HG02588 (cell line): ENCODE data around the gene SHISA2.
"Not testable (repeated sequence)": the region's sequence is repeated elsewhere in the genome, so short reads cannot be mapped to it uniquely, and the experiment has no call there.

Source experiments
- ATAC-seq: cut with Tn5 transposase; IDR thresholded peaks from one replicate; pipeline ENCODE4 v1.9.1; 2021; ENCODE audit warnings: mild to moderate bottlenecking, moderate library complexity; ENCODE audit not compliant: unreplicated experiment

SHISA2 gene

GRCh38 chr13:26051657-26052311 is at the start of gene SHISA2:
TSS of gene SHISA2 (minus strand) at chr13:26052016. CDS start at chr13:26050975, 1,041 bp downstream.
- peak; percentile 72 for ATAC-seq

GRCh38 chr13:26095846-26096610 is 44.2 kb upstream of the SHISA2 start:
- ATAC-seq, result no peak

DNA sequence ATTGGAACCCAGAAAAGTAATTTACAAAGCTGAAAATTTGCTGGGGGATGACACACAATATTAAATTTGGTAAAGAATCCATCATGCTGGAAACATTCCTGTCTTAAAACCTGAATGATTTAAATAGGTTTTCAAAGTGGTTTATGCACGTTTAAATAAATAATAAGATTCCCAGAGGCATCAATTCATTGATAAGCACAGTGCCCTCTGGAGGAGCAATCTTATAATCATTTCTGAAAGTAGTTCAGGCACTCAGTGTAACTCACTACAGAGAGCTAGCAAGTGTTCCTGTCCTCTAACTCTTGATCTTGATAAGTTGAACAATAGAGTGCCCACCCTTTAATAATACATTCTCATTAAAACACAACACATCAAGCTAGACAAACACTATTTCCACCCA is 43.5 kb upstream of the SHISA2 start:
- no peak for ATAC-seq

DNA sequence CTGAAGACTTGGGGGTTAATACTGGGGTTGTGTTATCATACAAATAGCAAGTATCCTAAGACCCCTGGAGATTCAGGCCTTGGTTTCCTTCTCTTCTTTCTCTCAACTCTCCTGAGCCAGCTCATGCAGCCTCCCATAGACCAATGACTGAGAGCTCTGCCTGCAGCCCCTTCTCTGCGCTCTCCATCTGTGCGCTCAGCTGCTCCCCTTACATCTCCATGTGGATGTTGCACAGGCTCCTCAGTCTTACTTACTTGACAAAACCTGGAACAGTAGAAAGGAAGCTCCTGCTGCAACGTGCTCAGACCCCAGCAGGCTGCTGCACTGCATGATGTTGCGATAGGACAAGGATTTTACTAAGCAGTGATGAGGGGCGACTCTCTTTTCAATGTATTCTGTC is 25.0 kb upstream of the SHISA2 start:
- ATAC-seq, result not testable (repeated sequence)

DNA sequence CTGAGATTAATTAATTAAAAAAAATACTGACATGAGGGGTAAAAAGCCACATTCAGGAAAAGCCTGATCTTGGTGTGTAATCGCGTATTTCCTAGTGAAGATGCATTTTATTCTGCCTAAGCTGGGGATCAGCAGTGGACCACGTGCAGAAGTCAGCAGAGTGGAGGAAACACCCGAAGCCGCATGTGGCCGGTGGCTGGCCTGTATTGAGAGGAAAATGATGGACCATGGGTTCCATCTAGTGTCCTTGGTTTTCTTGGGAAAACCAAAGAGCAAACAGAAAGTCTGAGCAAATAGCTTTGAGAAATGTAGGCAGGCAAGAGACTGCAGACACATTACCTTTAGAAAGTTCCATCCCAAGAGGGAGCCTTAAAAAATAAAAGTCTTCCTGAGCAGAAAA is 23.7 kb upstream of the SHISA2 start:
- ATAC-seq, result no peak

GRCh38 chr13:26074706-26075105 is 22.9 kb upstream of the SHISA2 start:
- no peak for ATAC-seq

- ATAC-seq, result not testable (repeated sequence)
These were observed 20.5 kb upstream of the SHISA2 start for GRCh38 chr13:26072335-26072734.

DNA sequence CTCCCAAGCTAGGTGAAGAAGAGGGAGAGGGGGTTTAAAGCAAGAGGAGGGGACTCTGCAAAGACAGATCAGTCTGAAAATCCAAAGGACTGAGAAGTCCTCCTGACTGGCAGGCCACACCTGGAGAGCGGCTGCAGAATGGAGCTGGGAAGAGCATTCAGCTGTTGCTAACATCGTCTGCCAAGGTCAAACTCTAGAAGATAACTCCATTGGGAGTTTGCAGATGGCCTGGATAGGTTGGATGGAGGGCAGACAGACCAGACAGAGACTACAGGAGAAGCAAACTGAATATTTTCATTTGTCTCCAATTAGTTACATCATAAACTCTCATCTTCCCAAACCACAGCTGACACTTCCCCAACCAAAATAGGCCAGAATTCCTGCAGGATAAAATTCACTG is 19.9 kb upstream of the SHISA2 start:
- ATAC-seq, result no peak

DNA sequence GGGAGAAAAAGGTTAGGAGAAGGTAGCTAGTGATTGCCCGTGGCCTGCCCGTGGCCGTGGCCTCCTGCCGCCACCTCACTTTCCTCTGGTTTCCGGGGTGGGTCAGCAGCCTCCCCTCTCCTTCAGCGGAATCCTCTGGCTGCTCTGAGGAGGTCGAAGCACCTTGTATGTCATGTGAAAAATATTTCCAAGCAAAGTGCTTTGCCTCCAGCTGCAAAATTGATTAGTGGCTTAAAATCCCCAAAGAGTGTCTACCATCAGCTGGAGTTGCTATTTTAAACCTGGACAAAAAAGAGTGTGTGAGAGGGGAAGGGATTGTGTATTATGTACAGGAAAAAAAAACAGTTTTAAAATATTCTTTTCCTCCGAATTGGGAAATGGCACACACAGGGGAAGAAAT is 17.8 kb upstream of the SHISA2 start:
- not testable (repeated sequence) for ATAC-seq

DNA sequence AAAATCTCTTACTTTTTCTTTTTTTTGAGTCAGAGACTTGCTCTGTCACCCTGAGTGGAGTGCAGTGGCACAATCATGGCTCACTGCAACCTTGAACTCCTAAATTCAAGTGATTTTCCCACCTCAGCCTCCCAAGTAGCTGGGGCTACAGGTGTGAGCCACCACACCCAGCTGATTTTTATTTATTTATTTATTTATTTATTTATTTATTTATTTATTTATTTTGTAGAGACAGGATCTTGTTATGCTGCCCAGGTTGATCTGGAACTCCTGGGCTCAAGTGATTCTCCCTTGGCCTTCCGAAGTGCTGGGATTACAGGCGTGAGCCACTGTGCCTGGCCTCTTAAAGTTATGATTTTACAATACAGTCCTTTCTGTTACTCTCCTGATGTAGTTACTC is 16.6 kb upstream of the SHISA2 start:
- not testable (repeated sequence) for ATAC-seq

GRCh38 chr13:26067601-26068000 is 15.8 kb upstream of the SHISA2 start:
- no peak for ATAC-seq

GRCh38 chr13:26066492-26066891 is 14.7 kb upstream of the SHISA2 start:
- ATAC-seq, result not testable (repeated sequence)

- ATAC-seq, result no peak
These were observed 11.1 kb upstream of the SHISA2 start for GRCh38 chr13:26062853-26063444.

GRCh38 chr13:26061947-26062346 is 10.1 kb upstream of the SHISA2 start:
- no peak for ATAC-seq

GRCh38 chr13:26061256-26061655 is 9.4 kb upstream of the SHISA2 start:
- no peak for ATAC-seq

DNA sequence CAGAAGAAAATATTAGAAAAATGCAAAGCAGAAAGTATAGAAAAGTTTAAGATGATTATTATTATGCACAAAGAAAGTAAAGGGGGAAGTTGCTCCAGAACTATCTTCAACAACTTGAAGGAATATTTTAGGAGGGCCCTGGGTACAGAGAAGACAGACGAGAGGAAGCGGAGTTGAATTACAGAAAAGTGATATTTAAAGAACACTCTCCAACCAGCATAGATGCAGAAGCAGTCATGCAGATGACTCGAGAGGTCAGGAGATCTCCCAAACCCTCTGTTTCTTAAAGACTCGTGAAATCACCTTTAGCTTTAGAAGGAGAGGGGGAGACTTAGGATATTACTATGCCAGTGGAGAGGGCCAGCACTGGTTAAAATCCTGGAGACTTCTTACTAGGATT is 8.5 kb upstream of the SHISA2 start:
- no peak for ATAC-seq

GRCh38 chr13:26058704-26059103 is 6.9 kb upstream of the SHISA2 start:
- no peak for ATAC-seq

- no peak for ATAC-seq
These were observed 3.1 kb upstream of the SHISA2 start for GRCh38 chr13:26054896-26055295.

DNA sequence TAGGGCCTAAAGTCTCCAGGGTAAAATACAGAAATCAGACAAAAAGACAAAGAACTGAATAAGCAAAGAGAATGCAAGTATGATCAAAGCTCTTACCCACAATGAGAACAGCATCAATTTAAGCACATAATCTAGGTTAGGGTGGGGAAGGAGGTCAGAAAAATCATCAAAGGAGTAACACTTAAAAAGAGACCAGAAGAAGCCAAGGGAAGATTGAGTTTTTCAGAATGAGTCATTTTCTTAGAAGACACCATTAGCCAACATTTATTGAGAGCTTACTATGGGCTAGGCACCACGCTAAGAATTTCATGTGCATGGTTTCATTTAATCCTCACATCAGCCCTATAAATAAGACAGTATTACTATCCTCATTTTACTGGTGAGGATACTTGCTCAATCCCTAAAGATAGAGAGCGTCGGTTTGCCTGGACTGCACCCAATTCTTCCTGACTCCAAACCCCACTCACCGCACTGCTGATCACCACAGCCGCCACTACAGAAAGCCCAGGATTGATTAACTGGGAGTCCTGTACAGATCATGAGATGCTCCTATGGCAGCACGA is 1.7 kb upstream of the SHISA2 start:
- no peak for ATAC-seq

DNA sequence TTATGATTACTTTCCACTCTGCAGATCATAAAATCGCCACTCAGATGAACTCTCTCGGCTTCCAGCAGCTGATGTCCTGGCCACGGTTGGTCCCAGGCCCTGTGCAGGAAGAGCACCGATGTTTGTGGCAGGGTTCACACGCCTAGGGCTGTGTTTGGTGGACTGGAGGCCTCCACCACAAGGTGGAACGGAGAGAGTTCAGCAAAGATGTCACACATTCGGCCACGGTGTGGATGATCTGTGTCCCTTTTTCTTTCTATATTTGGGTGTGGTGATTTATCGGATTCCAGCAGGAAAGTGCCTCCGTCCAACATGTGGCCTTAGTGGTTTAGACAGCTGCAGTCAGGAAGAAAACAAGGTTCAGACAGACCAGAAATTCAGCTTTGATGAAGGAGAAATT is 521 bp upstream of the SHISA2 start:
- no peak for ATAC-seq

- ATAC-seq, result peak; percentile 25
These were observed 572 bp downstream of the SHISA2 start for GRCh38 chr13:26051231-26051656.
